ENCODE data around the gene PDE4B.

GRCh38 chr1:66248746-66249145 lies 456.1 kb downstream of the PDE4B start:
- TF ChIP-seq CTCF (IDR thresholded peaks at IDR 0.05; ENCODE audit: poor library complexity, severe bottlenecking): no peak
- TF ChIP-seq EZH2 (IDR thresholded peaks at IDR 0.05; ENCODE audit: borderline replicate concordance, insufficient read depth, low read length, poor library complexity, severe bottlenecking): no peak
- TF ChIP-seq, protein P1, sequence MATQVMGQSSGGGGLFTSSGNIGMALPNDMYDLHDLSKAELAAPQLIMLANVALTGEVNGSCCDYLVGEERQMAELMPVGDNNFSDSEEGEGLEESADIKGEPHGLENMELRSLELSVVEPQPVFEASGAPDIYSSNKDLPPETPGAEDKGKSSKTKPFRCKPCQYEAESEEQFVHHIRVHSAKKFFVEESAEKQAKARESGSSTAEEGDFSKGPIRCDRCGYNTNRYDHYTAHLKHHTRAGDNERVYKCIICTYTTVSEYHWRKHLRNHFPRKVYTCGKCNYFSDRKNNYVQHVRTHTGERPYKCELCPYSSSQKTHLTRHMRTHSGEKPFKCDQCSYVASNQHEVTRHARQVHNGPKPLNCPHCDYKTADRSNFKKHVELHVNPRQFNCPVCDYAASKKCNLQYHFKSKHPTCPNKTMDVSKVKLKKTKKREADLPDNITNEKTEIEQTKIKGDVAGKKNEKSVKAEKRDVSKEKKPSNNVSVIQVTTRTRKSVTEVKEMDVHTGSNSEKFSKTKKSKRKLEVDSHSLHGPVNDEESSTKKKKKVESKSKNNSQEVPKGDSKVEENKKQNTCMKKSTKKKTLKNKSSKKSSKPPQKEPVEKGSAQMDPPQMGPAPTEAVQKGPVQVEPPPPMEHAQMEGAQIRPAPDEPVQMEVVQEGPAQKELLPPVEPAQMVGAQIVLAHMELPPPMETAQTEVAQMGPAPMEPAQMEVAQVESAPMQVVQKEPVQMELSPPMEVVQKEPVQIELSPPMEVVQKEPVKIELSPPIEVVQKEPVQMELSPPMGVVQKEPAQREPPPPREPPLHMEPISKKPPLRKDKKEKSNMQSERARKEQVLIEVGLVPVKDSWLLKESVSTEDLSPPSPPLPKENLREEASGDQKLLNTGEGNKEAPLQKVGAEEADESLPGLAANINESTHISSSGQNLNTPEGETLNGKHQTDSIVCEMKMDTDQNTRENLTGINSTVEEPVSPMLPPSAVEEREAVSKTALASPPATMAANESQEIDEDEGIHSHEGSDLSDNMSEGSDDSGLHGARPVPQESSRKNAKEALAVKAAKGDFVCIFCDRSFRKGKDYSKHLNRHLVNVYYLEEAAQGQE (IDR thresholded peaks at IDR 0.05; ENCODE audit: borderline replicate concordance): no peak
- TF ChIP-seq POLR2AphosphoS5 (IDR thresholded peaks at IDR 0.05): no peak

All from neural cell (in vitro differentiated cells).